ENCODE data around the gene PIK3C3.
"Not testable (repeated sequence)": the region's sequence is repeated elsewhere in the genome, so short reads cannot be mapped to it uniquely, and the experiment has no call there.

The PIK3C3 gene

DNA sequence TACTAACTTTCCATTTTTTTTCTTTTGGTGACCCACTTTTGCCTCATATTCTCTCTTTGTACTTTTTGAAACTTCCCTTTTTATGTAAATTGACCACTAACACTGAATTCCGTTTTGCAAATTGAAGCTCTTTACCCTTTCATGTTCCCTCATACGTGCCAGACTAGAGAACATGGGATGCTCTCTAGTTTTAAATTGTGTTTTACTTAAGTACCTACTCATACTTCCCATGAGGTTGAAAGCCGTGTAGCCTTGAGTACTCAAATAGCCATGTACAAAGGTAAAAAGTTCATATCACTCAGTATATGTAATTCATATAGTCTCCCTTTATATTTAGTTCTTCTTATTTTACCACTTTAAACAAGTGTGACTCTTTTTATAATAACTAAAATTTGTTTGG is 119.7 kb downstream of the PIK3C3 start:
- DNase-seq (ENCODE audit: low spot score) = no peak

DNA sequence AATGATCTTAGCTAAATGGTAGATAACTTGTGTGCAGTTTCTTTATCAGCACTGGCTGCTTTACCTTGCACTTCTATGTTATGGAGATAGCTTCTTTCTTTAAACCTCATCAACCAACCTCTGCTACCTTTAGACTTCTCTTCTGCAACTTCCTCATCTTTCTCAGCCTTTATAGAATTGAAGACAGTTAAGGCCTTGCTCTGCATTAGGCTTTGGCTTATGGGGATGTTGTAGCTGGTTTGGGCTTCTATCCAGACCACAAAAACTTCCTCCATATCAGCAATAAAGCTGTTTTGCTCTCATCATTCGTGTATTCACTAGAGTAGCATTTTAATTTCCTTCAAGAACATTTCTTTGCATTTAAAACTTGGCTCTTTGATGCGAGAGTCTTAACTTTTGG is 123.7 kb downstream of the PIK3C3 start:
- no peak for DNase-seq (ENCODE audit: low spot score)

DNA sequence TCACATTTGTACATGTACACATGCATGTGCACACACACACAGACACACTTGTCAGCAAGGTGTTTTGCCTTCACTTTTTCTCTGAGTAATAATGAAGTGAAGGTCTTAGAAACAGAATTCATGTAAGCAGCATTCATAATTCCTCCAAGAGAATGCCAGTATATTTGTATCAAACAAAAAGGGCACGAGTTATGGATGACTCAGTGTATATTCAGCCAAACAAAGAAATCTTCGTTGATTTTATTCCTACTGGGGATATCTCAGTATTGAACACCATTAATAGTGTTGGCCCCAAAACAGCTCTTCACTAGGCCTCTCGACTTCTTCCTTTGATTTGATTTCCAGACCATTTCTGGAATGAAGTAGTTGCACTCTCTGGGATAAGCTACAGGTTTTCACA is 125.3 kb downstream of the PIK3C3 start:
- no peak for DNase-seq (ENCODE audit: low spot score)

DNA sequence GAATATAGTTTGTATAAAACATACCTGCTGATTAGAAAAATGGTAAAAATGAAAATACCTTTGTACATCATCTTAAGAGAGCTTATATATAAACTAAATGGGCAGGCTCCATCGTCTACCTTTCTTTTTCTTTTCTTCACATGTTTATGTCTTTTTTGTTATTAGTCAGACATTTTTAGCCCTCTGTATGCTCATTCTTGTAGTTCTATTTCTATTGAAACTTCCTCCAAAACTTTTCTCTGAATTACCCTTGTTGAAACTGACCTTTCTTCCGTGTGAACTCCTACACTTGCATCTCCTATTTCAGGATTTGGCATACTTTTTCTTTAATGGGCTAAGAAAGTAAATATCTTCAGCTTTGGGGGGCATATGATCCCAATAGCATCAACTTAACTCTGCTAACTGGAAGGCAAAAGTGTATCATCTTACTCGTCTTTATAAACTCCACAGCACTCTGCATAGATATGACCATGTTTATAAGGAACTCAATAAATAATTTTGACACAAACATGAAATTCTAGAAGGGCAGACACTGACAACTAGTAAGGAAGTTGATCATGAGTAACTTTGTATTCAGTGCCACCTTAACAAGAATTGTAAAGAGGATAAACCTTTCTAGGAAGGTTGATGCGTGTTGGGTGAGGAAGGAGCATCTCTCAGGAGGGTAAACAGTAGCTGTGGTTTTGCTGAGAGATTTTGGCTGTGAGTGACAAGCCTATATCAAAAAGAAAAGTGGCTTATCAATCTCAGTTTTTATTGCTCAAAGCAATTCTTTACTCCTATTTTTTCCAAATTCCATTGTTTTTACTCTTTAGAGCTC is 127.6 kb downstream of the PIK3C3 start:
- no peak for DNase-seq (ENCODE audit: low spot score)

DNA sequence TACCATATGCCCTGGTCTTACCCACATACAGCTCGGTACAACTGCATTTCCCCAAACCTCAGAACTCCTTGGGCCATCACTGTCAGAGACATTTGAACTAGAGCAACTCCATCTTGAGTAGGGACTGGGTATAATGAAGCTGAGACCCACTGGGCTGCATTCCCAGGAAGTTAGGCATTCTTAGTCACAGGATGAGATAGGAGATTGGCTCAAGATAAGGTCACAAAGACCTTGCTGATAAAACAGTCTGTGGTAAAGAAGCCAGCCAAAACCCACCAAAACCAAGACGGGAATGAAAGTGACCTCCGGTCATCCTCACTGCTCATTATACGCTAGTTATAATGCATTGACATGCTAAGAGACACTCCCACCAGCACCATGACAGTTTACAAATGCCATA is 131.3 kb downstream of the PIK3C3 start:
- no peak for DNase-seq (ENCODE audit: low spot score)

DNA sequence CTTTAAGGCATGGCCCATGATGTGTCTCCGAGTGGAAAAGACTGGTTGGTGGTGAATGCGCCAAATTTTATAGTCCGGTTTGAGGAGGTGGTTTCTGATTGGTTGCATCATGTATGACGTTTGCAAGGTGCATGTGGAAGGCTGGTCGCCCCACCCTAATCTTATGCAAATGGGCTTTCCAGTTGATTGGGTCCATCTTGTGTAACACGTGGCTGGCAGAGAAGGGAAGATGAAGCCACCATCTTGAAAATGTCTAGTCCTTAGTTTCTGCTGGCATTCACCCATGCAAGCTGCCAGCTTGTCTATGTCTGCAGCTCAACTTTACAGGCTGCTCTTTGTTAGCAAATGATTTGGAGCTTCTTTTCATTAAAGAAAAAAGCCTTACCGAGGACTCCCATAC is 132.2 kb downstream of the PIK3C3 start:
- no peak for DNase-seq (ENCODE audit: low spot score)

DNA sequence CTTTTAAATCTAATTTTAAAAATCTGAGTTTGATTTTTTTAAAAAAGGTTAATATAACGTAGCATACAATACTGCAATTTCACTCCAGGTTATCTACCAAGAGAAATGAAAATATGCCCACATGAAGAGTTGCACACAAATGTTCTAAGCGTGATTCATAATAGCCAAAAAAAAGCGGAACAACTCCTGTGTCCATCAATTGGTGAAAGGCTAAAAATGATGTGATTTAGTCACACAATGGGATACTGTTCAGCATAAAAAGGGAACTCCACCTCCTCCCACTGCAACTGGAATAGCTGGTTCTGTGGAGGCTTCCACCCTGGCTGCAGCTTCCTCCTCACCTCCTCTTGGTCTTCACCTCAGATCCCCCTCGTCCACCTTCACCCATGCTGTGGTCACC is 132.8 kb downstream of the PIK3C3 start:
- DNase-seq (ENCODE audit: low spot score) = no peak

DNA sequence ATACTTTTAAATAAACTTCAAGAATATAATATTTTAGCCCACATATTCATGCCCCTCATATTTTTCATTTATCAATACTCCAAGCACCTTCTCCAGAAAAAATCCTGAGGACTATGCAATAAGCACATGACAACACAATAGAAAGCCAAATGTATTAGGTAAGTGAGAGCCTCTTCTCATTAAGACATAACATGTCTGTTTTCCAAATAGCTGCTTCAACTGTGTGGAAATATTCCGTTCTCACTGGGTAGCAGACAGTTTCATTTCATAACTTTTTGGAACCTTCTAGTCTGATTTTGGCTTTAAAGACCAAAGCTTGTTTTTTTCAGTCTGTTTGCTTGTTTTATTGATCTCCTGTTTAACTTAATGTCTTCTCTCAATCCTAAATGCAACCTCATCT is 137.8 kb downstream of the PIK3C3 start:
- DNase-seq (ENCODE audit: low spot score) = no peak

DNA sequence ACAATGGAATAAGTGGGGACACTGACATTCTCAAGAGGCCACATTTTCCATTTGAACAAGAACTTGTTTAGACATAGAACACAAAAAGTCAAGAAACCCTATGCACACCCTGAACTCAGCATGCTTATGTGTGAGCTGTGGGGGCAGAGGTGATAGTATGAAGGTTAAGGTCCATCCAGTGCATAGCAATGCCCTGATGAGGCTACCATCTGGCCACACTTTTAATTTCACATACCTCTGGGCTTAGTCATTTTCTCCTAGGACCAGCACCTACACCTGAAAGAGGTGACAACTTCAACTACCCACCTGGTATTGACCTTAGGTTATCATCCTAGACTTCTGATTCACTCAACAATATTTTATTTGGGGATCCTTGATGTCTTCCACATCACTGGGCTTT is 139.8 kb downstream of the PIK3C3 start:
- DNase-seq (ENCODE audit: low spot score) = no peak

DNA sequence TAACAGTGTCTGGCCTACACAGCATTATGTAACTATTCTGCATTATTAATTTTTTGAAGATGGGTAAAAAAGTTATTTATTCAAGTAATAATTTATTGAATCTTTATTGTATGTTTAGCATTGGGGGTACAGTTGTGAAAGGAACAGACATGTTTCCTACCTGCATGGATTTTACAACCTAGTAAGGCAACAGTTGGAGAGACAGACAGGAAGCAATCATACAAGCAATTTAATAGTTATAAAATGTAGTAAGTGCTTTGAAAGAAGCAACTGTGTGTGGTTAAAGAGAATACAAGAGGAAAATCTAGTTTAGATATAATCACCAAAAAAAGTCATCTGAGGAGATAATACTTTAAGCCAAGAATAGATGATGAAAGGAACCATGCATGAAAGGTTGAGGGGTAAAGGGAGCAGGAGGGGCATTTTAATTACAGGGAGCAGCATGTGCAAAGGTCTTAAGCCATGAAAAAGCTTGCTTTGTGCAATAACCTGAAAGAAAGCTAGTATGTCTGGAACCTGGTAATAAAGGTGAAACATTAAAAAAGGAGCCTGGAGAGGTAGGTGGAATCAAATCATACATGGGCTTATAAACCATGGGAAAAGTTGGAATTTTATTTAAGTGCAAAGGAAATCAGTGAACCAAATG is 140.8 kb downstream of the PIK3C3 start:
- no peak for DNase-seq (ENCODE audit: low spot score)

DNA sequence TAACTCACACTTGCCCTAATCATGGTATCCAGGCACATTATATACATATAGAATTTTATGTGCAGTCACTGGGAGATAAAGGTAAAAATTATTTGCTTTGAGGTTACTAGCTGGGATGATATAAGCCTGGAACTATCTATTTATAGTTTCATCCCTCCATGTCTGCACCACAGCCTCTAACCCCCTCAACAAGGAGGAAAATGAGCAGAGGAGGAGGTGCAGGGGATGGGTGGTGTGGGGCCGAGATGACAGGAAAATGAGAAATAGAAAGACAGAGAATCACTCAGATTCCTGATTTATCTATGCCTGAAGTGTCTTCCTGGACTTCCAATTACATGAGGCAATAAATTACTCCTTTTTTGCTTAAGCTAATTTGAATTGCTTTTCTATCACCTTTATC is 145.2 kb downstream of the PIK3C3 start:
- DNase-seq (ENCODE audit: low spot score) = no peak

DNA sequence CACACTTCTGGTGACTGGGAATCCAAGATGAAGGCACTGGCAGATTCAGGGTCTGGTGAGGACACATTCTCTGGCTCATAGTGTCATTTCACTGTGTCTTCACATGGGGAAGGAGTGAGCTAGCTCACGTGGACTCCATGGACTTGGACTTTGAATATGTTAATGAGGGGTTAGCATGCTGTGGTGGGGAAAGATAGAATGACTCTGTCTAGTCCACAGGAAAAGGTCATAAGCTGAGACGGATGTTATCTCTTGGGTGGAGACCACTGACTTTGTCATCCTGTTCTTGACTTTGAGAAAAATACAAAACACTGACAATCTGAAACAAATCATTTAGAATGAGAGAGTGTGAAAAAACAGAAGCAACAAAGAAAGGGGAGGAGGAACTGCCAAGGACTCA is 145.9 kb downstream of the PIK3C3 start:
- DNase-seq (ENCODE audit: low spot score) = no peak

DNA sequence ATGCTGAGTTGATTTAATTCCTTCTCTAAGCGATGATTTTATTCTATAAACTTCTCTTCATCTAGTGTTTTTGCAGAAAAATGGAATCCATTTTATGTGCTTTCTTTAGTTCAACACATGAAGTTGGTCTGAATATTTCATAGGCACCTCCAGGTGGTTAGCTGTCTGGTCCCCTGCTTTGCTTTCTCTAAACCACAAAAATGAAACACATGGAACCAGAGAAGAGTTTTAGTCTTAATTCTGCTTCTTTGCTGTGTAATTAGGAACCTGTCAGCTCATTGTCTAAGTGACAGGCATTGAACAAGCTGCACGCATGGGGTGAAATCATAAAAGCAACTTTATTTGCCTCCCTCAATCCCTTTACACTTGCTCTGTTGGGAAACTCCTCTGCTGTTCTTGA is 150.4 kb downstream of the PIK3C3 start:
- DNase-seq (ENCODE audit: low spot score) = no peak

DNA sequence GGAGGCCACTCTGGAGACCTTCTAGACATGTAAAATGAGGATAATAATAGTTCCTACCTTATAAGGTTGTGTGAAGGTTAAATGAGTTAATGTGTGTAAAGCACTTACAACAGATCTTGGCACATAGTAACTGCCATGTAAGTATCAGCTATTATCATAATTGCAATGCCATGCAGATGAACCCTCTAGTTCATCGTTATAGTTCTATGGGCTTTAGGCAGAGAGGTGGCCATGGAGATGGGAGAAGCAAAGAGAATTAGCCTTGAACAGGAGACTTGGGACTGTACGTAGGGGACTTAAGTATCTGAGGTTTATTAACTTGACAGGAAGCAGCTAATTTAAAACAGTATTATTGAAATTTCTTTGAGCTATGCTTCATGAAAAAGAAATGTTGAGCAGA is 151.8 kb downstream of the PIK3C3 start:
- DNase-seq (ENCODE audit: low spot score) = no peak

DNA sequence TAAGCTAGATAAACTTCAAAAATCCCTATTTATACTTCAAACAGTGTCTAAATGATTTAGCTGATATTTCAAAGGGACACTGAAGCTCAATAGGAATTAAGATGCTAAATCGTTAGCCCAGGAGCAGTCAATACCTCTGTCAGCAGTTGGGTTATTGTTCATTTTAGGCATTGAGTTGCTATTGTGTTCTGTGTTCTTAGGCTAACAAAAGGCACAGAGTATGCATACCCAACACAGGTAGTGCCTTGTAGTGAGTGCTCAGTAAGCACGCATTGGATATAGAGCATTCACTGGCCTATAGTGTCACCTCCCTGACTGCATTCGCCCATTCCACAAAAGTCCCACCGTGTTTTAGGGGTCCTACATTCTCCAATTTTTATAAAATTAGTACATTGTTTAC is 152.3 kb downstream of the PIK3C3 start:
- DNase-seq (ENCODE audit: low spot score) = no peak

DNA sequence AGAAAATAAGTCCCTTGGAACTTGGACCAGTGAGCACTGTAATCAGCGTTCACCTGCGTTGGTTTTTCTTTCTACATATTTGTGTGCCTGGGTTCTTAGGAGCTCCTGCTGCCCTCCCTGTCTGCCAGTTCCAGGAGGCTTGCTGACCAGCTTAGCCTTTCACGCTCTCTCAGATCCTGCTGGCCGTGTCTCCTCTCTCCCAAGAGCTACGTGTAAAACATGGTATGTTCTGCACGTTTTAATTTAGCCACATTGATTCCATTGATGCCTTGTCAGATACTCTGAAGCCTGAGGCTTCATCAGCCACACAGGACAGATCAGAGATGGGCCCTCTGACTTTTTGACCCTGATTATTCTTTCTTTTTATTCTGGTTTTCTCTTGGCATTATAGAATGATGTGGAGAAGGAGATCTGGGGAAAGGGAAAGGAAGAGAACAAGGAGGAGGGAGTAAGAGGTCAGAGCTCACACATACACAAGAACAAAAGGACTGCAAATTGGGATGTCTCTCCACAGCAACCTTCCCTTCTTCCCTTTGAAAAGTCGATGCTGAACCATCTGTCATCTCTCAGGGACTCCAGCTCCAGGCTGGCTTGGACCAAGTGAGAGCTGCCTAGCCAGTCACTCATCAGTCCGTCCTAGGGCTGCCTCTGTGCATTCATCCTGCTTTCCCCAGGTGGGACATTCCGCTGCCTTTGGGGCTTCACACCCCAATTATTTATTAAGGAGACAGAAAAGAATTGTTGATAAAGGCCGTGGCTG is 152.8 kb downstream of the PIK3C3 start:
- no peak for DNase-seq (ENCODE audit: low spot score)

DNA sequence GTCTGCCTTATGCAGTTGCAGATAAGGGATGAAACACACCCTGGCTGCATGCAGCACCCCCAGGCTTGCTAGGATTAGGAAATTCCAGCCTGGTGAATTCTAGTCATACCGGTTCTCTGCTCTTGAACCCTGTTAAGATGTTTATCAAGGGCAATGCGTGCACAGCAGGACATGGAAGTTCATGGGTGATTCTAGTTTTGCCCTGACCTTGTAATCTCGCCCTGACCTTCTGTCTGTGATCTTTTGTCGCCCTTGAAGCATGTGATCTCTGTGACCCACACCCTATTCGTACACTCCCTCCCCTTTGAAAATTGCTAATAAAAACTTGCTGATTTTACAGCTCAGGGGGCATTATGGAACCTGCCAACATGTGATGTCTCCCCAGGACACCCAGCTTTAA is 157.1 kb downstream of the PIK3C3 start:
- not testable (repeated sequence) for DNase-seq (ENCODE audit: low spot score)

DNA sequence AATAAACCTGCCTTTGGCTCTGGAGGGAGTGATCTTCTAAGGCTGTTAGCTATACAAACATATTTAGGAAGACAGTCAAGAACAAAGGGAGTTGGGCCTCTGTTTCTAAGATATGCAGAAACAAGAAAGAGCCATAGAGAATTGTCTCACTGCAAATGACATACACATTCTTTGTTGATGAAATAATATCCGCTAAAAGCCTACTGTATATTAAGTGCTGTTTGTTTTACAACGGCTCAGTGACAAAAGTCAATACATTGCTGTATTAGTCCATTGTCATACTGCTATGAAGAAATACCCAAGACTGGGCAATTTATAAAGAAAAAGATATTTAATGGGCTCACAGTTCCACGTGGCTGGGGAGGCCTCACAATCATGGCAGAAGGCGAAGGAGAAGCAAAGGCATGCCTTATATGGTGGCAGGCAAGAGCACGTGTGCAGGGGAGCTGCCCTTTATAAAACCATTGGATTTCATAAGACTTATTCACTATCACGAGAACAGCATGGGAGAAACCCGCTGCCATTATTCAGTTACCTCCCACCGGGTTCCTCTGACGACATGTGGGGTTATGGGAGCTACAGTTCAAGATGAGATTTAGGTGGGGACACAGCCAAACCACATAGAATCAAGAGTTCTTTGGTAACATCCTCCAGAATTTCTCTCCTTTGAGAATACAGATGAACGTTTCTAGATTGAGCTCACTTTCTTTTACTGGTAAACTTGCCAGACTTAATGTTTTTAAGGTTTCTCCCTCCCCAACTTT is 157.8 kb downstream of the PIK3C3 start:
- DNase-seq (ENCODE audit: low spot score) = no peak

DNA sequence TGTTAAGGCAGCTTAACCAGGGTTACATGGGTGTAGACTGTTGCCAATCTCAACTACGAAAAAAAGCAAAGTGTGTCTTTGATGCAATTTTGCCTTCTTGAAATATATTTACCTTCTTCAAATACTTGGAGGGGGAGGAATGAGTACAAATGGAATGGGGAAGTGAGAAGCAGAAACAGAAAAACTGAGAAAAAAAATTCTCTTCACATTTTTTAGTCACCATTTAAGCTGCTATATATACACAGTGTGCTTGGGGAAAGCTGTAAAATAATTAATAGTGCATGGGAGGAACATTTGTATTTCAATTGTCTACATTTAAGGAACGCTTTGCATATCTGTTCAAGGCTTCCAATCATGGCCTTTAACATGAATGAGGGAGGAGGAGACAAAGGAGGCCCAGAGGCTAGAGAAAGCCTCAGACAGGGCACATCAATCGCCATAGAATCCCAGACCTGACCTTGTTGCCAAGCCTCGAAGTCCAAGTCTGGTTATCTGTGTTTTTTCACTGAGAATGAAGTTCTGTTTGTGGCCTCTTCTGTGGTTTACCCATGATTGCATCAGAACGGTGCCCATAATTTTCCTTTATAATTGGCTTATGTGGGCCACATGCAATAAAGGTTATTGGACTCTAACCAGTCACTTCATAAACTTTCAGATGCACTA is 158.6 kb downstream of the PIK3C3 start:
- no peak for DNase-seq (ENCODE audit: low spot score)

DNA sequence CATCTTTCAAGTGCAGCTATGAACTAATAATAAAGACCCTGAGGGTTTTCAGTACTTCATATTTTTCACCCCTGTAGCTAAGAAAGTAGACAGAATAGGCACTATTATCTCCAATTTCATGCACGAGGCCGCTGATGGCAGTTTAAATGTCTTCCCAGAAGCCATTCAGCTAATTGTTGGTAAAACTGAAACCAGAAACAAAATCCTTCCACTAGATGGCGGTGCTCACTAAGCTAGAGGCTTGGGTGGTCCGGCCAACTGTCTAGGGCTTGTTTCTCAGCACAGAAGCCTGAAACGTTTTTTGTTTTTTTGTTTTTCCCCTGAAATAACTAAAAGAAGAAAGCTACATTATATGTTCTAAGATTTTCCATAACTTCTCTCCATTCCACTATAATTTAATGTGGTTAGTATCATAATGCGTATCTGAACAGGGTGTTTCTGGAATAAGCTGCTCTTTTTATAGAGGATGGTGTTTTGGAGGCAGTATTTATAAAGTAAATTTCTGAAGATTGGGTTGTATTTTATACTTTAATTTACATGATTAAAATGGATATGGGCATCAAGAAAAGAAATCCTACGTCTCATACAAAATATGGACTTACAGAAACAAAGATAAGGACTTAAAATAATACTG is 159.4 kb downstream of the PIK3C3 start:
- DNase-seq (ENCODE audit: low spot score) = peak; percentile 81

DNA sequence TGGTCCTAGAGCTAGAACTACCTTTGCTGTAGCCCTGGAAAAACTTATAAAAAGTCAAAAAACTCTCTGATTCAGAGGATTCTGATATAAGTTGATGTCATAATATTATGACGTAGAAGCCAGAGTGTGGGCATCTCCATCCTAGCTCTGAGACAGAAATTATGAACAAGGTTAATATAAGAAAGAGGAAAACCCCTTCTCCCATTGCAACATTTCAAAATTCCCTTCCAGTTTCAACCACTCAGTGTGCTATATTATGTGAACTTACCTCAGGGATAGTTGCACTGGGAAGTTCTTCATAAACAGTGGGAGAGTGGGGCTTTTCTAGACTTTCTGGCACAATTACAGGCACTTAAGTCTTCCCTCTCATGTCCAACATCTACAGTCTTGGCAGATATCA is 171.6 kb downstream of the PIK3C3 start:
- no peak for DNase-seq (ENCODE audit: low spot score)

Measured in D341Med (cell line).